Stimulated activated naive CD8-positive, alpha-beta T cell treated with anti-CD3 and anti-CD28 coated beads, Interleukin-15, Interleukin-2, amounts not matched to agents 100 ng/mL and 50 ng/mL, for 24 hours (primary cell): ENCODE measurements around the gene IPO4.

Source experiments
- H3K27ac Mint-ChIP-seq: one replicate; pipeline ENCODE4 v1.8.0; 2021; ENCODE audit warnings: mild to moderate bottlenecking, mixed read lengths
- H3K27me3 Mint-ChIP-seq: one replicate; pipeline ENCODE4 v1.8.0; 2021; ENCODE audit warnings: mixed read lengths
- H3K36me3 Mint-ChIP-seq: one replicate; pipeline ENCODE4 v1.8.0; 2021; ENCODE audit warnings: low read depth, mixed read lengths
- H3K4me1 Mint-ChIP-seq: one replicate; pipeline ENCODE4 v1.8.0; 2021; ENCODE audit warnings: low read depth, mixed read lengths
- H3K4me3 Mint-ChIP-seq: one replicate; pipeline ENCODE4 v1.8.0; 2021; ENCODE audit warnings: mild to moderate bottlenecking, mixed read lengths
- H3K9me3 Mint-ChIP-seq: one replicate; pipeline ENCODE4 v1.8.0; 2021; ENCODE audit warnings: mixed read lengths

IPO4 gene

DNA sequence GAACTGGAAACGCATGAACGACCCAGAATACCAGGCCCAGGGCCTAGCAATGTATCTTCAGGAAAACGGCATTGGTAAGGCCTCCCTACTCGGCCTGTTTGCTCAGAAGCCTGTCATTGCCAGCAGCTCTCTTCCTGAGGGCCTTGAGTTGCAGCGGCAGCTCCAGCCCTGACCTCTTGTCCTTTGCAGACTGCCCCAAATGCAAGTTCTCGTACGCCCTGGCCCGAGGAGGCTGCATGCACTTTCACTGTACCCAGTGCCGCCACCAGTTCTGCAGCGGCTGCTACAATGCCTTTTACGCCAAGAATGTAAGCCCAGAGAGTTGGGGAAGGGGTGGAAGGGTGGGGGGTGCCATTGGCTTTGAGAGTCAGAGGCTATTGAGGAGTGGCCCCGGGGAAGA is 31.3 kb downstream of the IPO4 start:
- H3K36me3 Mint-ChIP-seq, result peaks cover 63% of the 10 kb centered on the region
- H3K27ac Mint-ChIP-seq, result no peak overlapping the region
- no peaks in the 10 kb centered on the region for H3K9me3 Mint-ChIP-seq
- H3K4me1 Mint-ChIP-seq, result peaks cover 24% of the 10 kb centered on the region
- no peak overlapping the region for H3K4me3 Mint-ChIP-seq
- H3K27me3 Mint-ChIP-seq, result no peaks in the 10 kb centered on the region

DNA sequence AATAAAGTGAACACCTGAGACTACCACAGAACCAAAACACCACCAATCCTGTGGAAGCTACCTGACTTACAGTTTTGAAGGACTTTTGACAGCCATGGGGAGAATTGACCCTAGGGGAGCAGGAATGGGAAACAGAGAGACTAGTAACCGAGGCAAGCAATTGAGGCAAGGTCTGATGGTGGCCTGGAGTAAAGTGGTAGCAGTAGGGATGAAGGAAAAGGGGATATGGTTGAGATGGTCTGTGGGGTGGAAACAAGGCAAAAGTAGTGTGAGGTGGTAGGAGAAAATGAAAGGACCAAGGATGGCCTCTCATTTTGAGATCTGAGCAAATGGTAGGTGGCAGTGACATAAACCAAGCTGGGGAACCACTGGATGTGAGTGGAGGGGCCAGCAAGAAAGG is 31.8 kb downstream of the IPO4 start:
- H3K9me3 Mint-ChIP-seq, result no peaks in the 10 kb centered on the region
- no peak overlapping the region for H3K4me3 Mint-ChIP-seq
- H3K27ac Mint-ChIP-seq, result peak overlapping the region; percentile 69
- H3K36me3 Mint-ChIP-seq, result peaks cover 62% of the 10 kb centered on the region
- no peaks in the 10 kb centered on the region for H3K27me3 Mint-ChIP-seq
- H3K4me1 Mint-ChIP-seq, result peaks cover 19% of the 10 kb centered on the region

DNA sequence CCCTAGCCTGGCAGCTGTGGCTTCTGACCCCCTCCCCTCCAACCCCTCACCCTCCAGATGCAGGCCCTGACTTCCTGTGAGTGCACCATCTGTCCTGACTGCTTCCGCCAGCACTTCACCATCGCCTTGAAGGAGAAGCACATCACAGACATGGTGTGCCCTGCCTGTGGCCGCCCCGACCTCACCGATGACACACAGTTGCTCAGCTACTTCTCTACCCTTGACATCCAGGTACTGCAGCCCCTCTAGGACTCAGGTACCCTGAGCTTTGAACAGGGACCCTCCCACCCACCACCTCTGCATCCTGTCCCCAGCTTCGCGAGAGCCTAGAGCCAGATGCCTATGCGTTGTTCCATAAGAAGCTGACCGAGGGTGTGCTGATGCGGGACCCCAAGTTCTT is 33.5 kb downstream of the IPO4 start:
- Mint-ChIP-seq H3K4me1 (peaks cover 13% of the 10 kb centered on the region), H3K36me3 (peaks cover 63% of the 10 kb centered on the region), H3K27me3 (no peaks in the 10 kb centered on the region), H3K4me3 (no peak overlapping the region), H3K9me3 (no peaks in the 10 kb centered on the region), H3K27ac (no peak overlapping the region)

DNA sequence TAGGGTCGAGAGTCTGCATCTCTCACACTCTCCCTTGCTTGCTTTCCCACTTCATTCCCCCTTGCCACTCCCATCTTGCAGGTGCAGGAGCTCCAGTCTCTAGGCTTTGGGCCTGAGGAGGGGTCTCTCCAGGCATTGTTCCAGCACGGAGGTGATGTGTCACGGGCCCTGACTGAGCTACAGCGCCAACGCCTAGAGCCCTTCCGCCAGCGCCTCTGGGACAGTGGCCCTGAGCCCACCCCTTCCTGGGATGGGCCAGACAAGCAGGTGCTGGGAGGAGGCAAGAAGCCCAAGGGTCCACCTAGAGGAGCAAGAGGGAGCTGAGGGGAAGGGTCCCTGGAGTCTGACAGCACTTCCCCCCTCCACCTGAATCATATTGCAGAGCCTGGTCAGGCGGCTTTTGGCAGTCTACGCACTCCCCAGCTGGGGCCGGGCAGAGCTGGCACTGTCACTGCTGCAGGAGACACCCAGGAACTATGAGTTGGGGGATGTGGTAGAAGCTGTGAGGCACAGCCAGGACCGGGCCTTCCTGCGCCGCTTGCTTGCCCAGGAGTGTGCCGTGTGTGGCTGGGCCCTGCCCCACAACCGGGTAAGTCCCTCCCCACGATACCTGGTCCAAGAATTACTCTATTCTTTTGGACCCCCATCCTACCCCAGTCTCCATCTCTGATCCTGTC is 37.1 kb downstream of the IPO4 start:
- peaks cover 52% of the 10 kb centered on the region for H3K36me3 Mint-ChIP-seq
- no peaks in the 10 kb centered on the region for H3K27me3 Mint-ChIP-seq

DNA sequence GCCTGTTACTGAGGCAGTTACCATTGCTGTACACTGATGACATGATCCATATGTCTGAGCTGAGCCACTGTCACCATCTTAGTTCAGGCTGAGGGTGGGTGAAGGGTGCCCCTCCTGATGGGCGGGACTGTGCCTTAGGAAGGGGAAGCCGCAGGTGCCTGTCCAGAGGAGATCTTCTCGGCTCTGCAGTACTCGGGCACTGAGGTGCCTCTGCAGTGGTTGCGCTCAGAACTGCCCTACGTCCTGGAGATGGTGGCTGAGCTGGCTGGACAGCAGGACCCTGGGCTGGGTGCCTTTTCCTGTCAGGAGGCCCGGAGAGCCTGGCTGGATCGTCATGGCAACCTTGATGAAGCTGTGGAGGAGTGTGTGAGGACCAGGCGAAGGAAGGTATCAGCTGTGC is 37.6 kb downstream of the IPO4 start:
- H3K27me3 Mint-ChIP-seq, result no peaks in the 10 kb centered on the region
- H3K36me3 Mint-ChIP-seq, result peaks cover 55% of the 10 kb centered on the region
- H3K4me1 Mint-ChIP-seq, result peaks cover 30% of the 10 kb centered on the region
- no peak overlapping the region for H3K27ac Mint-ChIP-seq
- H3K9me3 Mint-ChIP-seq, result no peaks in the 10 kb centered on the region
- H3K4me3 Mint-ChIP-seq, result no peak overlapping the region

More for the DNA sequence above, 37.1 kb downstream of the IPO4 start:
- no peak overlapping the region for H3K27ac Mint-ChIP-seq
- no peak overlapping the region for H3K4me3 Mint-ChIP-seq
- peaks cover 29% of the 10 kb centered on the region for H3K4me1 Mint-ChIP-seq
- no peaks in the 10 kb centered on the region for H3K9me3 Mint-ChIP-seq

DNA sequence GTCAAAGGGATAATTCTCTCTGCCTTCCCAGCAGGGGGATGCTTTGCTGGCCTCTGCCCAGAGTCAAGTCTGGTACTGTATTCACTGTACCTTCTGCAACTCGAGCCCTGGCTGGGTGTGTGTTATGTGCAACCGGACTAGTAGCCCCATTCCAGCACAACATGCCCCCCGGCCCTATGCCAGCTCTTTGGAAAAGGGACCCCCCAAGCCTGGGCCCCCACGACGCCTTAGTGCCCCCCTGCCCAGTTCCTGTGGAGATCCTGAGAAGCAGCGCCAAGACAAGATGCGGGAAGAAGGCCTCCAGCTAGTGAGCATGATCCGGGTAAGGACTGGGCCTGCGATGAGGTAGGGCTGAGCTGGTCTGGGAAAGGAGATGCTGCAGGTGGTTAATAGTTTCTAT is 38.0 kb downstream of the IPO4 start:
- Mint-ChIP-seq H3K36me3 (peaks cover 55% of the 10 kb centered on the region), H3K4me3 (no peak overlapping the region), H3K27me3 (no peaks in the 10 kb centered on the region), H3K9me3 (no peaks in the 10 kb centered on the region), H3K27ac (no peak overlapping the region), H3K4me1 (peaks cover 34% of the 10 kb centered on the region)

DNA sequence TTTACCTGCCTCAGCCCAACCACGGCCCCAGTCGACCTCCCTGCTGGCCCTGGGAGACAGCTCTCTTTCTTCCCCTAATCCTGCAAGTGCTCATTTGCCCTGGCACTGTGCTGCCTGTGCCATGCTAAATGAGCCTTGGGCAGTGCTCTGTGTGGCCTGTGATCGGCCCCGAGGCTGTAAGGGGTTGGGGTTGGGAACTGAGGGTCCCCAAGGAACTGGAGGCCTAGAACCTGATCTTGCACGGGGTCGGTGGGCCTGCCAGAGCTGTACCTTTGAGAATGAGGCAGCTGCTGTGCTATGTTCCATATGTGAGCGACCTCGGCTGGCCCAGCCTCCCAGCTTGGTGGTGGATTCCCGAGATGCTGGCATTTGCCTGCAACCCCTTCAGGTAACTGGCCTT is 38.6 kb downstream of the IPO4 start:
- Mint-ChIP-seq H3K9me3 (no peaks in the 10 kb centered on the region), H3K27ac (no peak overlapping the region), H3K4me1 (peaks cover 39% of the 10 kb centered on the region), H3K4me3 (no peak overlapping the region), H3K27me3 (no peaks in the 10 kb centered on the region), H3K36me3 (peaks cover 57% of the 10 kb centered on the region)

DNA sequence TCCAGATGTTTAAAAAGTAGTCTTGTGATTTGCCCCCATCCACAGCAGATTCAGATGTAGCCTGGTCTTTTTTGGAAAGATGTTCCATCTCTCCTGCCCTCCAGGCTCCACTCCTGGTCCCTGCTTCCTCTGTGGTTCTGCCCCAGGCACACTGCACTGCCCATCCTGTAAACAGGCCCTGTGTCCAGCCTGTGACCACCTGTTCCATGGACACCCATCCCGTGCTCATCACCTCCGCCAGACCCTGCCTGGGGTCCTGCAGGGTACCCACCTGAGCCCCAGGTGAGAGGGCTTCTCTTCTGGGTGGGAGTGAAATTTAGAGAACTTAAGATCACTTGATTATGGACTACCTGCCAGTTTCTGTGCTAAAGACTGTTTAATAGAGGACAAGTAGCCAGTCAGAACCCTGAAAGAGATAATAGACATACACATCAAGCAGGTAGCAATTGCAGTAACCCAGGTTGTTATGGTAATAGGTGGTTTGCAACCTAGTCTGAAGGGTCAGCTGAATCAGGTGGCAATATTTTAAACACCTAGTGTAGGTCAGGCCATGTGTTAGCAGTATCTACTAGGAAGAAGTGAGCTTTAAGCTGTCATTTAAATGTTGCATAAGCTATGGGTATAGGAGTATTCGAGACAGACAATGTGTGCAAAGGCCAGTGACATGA is 39.2 kb downstream of the IPO4 start:
- Mint-ChIP-seq H3K36me3 (peaks cover 58% of the 10 kb centered on the region), H3K4me1 (peaks cover 45% of the 10 kb centered on the region), H3K27ac (peak overlapping the region; percentile 4), H3K9me3 (no peaks in the 10 kb centered on the region), H3K4me3 (peak overlapping the region; percentile 99), H3K27me3 (no peaks in the 10 kb centered on the region)

DNA sequence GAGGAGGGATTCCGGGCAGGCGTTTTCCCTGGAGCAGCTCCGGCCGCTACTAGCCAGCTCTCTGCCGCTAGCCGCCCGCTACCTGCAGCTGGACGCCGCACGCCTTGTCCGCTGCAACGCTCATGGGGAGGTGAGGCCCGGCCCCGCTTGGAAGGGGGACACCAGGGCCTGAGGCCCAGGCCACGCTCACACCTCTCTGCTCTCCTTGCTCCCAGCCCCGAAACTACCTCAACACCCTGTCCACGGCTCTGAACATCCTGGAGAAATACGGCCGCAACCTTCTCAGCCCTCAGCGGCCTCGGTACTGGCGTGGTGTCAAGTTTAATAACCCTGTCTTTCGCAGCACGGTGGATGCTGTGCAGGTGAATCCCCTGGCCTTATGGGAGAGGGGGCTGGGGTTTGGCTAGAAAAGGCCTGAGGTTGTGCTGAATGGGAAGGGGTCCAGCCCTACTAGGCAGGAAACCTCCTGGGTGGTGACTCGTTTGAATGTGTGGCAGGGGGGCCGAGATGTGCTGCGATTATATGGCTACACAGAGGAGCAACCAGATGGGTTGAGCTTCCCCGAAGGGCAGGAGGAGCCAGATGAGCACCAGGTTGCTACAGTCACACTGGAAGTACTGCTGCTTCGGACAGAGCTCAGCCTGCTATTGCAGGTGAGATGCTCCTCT is 40.7 kb downstream of the IPO4 start:
- Mint-ChIP-seq H3K4me3 (peak overlapping the region; percentile 99), H3K36me3 (peaks cover 69% of the 10 kb centered on the region), H3K9me3 (no peaks in the 10 kb centered on the region), H3K27ac (peak overlapping the region; percentile 85), H3K4me1 (peaks cover 58% of the 10 kb centered on the region), H3K27me3 (no peaks in the 10 kb centered on the region)

DNA sequence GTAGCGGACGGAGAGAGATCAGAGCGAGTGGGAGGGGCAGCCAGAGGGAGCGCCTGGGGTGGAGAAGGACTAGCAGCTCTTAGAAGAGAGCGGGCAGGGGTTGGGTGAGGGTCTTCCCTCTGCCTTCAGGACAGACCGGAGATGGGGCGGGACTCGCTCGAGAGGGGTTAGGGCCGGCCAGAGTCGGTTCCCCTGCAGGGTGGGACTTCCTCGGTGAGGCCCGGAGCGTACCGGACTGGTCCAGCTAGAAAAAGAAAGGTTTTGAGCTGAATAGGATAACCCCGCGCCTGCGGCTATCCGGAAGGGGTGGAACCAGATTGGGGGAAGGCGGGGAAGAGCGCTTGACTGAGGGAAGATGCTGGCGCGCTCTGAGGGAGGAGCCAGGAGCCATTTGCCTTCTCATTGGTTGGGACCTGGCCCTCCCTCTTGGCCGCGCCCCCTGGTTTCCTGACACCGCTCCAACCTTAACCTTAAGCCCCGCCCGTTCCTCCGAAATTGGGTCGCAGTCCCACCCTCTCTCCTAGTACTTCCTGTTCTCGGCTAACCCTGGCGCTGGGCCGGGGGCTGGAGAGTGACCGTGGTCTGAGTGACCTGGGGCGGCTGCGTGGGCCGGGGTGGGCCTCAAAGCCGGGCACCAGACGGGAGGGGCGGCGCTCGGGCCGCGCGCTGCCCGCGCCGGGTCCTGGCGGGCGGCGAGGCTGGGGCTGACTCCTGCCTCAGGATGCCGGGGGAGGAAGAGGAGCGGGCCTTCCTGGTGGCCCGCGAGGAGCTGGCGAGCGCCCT is 41.4 kb downstream of the IPO4 start, which contains the start of gene RNF31:
Gene RNF31, plus strand, starts transcription at position 521 of the 783 bp plus-strand sequence. Its CDS starts 201 bp downstream, at position 722.
- Mint-ChIP-seq H3K27me3 (no peaks in the 10 kb centered on the region), H3K4me3 (peak within 1 kb of the TSS; percentile 99), H3K9me3 (no peaks in the 10 kb centered on the region), H3K27ac (peak within 1 kb of the TSS; percentile 98), H3K36me3 (peaks cover 72% of the 10 kb centered on the region), H3K4me1 (peaks cover 63% of the 10 kb centered on the region)

DNA sequence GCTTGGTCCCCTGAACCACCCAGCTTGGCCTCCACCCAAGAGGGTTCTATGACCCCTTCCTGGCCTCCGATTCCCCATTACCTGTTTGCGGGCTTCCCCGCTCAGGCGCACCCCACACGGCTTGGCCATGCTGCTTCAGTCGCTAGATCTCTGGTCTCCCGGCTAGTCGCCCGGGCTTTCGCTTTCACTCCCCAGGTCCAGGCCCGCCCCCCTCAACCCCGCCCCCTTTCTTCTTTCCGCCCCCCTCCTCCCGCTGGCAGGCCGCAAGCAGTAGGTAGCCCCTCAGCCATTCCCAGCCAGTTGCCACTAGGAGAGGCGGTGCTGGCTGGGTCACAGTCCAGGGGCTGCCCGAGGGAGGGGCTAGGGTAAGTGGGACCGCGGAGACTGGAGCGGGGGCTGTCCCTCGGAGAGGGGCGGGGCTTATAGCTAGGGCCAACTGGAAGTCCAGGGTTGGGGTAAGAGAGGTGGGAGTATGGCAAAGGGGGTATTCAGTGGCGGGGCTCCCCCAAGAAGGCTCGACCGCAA is 42.1 kb downstream of the IPO4 start, which contains the start of gene PSME2:
Gene PSME2, minus strand, starts transcription at position 158 of the 525 bp plus-strand sequence. Its CDS starts 29 bp downstream, at position 129.
- Mint-ChIP-seq H3K4me3 (peak within 1 kb of the TSS; percentile 99), H3K4me1 (peaks cover 68% of the 10 kb centered on the region), H3K36me3 (peaks cover 69% of the 10 kb centered on the region), H3K9me3 (no peaks in the 10 kb centered on the region), H3K27ac (peak within 1 kb of the TSS; percentile 98), H3K27me3 (no peaks in the 10 kb centered on the region)

DNA sequence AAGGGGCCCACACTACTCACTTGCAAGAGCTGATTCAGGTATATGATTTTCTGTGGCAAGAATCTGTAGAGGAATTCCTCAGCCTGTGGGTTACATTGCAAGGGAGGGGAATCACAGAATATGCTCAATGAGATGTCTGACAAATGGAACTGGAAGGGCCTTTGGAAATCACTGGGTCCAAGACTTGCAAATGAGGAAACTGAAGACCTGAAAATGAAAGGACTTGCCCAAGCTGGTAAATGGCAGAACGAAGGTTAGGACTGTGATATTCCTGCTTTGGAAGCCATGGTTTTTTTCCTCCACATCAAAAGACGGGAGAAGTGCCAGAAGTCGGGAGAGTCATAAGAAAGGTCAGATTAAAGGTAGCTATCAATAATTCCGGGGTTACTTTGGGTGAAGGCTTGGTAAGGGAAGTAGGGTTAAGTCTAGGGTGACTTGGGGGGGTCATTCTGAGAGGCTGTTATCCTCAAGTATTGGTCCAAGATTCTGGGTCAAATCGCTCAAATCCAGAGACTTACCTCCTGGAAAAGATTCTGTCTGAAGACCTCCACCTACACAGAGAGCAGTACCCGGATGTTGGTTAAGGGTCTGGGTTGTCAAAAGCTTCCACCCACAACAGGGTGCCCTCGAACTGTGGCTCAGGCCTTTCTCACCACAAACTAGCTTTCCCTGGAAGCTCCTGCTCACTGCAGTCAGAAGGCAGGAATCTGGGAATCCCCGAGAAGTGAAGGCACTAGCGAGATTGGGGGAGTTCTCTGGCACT is 42.7 kb downstream of the IPO4 start:
- Mint-ChIP-seq H3K27me3 (no peaks in the 10 kb centered on the region), H3K36me3 (peaks cover 64% of the 10 kb centered on the region), H3K27ac (peak overlapping the region; percentile 98), H3K4me1 (peaks cover 68% of the 10 kb centered on the region), H3K4me3 (peak overlapping the region; percentile 99), H3K9me3 (no peaks in the 10 kb centered on the region)

DNA sequence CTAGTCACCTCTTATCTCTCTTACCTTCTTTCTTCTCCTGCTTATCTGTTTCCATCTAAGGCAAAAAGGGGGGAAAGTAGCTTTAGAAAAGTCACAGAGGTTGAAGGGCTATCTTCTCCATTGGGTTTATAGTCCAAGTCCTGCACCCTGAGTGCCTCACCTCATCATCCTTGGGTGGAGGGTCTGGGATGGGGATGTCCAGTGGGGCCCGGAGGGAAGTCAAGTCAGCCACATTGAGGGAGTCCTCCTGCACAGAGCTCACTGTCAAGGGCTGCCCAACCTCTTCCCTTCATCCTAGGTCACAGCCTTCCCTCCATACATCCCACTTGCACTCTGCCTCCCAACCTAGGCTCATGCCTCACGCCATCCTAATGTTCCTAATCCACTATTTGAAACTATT is 43.4 kb downstream of the IPO4 start:
- Mint-ChIP-seq H3K36me3 (peaks cover 63% of the 10 kb centered on the region), H3K9me3 (no peaks in the 10 kb centered on the region), H3K4me3 (peak overlapping the region; percentile 99), H3K27ac (peak overlapping the region; percentile 98), H3K4me1 (peaks cover 61% of the 10 kb centered on the region), H3K27me3 (no peaks in the 10 kb centered on the region)

DNA sequence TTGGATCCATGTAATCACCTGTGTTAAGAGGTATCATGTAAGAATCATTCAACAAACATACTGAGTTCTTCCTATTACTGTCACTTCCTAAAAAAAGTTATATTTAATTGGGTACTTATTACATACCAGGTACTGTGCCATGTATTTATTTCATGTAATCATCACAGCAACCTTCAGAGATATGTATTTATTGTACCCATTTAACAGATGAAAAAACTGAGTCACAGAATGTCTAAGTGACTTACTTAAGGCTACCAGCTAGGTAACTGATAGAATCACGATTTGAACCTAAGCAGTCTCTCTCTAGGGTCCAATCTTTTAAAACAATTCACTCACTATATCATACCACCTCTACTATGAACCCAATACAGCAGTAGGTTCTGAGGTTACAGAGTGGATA is 44.2 kb downstream of the IPO4 start:
- peak overlapping the region; percentile 98 for H3K27ac Mint-ChIP-seq
- peaks cover 63% of the 10 kb centered on the region for H3K36me3 Mint-ChIP-seq
- peak overlapping the region; percentile 99 for H3K4me3 Mint-ChIP-seq
- no peaks in the 10 kb centered on the region for H3K9me3 Mint-ChIP-seq
- H3K27me3 Mint-ChIP-seq, result no peaks in the 10 kb centered on the region
- peaks cover 62% of the 10 kb centered on the region for H3K4me1 Mint-ChIP-seq
